ENCODE results near the gene KLHL12.

The KLHL12 gene

DNA sequence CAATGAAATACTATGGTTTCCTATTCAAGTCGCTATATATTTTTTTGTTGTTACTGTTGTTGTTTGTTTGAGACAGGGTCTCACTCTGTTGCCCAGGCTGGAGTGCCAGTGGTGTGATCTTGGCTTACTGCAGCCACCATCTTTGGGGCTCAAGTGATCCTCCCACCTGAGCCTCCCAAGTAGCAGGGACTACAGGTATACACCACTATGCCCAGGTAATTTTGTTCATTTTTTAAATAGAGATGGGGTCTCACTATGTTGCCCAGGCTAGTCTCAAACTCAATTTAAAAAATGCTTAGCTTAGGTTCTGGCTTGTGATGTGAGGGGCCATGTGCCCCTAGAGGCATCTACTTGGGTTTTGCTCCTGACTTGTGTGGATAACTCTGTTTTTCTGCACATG, 47.9 kb downstream of the KLHL12 start:
- no peak for DNase-seq

DNA sequence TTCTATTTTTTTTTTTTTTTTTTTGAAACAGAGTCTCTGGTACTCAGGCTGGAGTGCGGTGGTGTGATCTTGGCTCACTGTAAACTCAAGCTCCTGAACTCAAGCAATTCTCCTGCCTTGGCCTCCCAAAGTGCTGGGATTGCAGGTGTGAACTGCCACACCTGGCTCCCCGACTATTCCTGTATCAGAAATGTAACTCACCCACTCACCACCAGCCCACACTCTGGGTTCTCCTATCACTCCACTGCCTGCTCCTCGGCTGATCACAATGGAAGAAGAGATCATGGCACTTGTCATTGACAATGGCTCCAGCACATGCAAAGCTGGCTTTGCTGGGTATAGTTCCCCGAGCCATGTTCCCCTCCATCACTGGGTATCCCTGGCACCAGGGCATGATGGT, 54.0 kb downstream of the KLHL12 start:
- no peak for DNase-seq

GRCh38 chr1:202871367-202871766, 55.7 kb downstream of the KLHL12 start:
- DNase-seq = no peak

DNA sequence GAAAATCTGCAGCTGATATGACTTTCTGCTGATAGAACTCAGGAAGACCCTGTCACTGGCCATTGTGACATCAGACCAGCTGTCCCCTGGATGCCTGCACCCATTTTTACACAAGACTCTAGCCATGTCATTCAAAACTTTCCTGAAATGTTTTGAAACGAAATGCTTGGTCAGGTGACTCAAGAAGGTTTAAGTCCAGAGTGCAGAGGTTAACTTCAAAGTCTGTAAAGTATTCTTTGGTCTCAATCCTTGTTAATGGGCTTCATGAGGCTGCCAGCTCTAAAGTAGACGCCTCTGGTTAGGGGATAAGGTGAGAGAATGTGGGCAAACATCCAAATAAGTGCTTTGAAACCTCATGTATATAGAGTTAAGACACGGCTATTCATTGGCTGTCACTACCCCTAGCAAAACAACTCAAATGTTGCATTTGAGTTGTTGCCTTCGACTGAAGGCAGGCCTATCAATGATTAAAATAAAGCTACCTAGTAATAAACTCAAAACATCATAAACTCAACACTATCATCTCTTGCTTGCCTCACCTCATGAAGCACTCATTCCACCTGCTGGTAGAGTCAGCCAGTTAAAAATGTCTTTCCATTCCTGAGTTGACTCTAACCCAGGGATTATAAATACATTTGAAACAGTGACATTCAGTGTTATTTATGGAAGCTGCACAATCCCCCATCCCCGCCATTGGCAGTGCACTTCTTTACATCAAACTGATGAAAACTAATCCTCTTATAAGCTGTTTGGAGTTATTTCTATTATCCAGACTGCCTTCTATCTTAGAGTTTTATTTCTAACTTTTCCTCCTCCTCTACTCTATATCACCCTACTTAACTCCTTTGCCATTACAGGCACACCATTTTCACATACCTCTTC, 64.1 kb downstream of the KLHL12 start:
- DNase-seq = no peak

- no peak for DNase-seq
Measured at GRCh38 chr1:202861420-202862132, 65.5 kb downstream of the KLHL12 start.

- no peak for DNase-seq
Measured at GRCh38 chr1:202860744-202861419, 66.2 kb downstream of the KLHL12 start.

DNA sequence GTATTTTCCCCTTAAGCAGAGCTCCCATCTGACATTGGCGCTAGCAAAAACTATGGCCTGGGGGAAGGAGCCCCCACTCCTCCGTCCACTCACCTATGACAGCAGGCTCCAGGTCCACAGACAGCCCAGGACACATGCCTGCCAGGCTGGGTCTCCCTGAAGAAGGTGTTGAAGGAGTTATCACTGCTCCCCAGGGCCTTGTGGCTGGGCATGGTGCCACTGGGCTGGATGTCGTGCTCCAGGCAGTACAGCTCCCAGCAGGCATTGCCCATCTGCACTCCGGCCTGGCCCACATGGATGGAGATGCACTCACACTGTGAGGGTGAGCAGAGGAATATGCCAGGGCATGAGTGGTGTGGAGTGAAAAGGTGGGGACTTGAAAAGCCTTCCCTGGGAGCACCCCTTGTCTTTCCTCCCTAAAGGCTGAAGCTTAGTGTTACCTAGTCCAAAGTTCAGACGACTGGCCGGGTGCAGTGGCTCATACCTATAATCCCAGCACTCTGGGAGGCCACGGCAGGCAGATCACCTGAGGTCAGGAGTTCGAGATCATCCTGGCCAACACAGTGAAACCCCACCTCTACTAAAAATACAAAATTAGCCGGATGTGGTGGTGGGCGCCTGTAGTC, 68.1 kb downstream of the KLHL12 start:
- no peak for DNase-seq

DNA sequence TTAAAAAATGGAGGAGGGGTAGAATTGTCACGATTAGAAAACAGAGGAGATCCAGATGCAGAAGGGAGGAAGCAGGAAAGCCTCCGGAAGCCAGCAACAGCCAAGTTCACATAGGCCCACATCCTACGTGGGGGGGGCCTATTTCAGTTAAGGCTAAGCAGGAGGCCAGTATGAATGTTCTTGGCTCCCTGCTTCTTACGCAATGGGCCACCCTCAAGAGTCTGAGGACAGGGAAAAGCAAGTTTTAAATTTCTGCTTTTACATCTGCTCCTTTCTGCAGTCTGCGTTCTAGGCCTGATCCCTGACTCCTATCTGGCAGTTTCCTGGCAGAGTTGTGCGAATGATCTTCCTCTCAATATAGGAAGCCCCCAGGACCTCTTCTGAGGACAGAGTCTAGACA, 68.7 kb downstream of the KLHL12 start:
- peak; percentile 88 to 91 for DNase-seq

GRCh38 chr1:202857136-202857610, 69.9 kb downstream of the KLHL12 start:
- DNase-seq = no peak

DNA sequence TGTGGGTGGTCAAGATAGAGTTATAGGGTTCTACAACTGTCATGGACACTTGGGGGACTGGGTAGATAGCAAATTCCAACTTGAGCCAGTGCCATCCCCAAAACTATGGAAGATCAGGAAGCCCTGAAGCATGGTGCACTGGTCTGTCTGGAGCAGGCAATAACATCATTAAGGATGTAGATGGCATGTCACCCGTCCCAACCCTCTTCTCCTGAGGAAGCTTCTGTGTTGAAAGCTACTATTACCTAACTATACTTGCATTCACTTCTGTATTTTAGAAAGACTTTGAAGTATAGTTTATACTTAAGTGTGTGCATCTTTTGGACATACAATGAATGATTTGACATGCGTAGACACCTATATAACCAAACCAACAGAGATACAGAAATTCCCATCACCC, 71.0 kb downstream of the KLHL12 start:
- peak; percentile 85 for DNase-seq

GRCh38 chr1:202854787-202855186, 72.2 kb downstream of the KLHL12 start:
- DNase-seq = no peak

GRCh38 chr1:202852163-202852904, 74.7 kb downstream of the KLHL12 start:
- peak; percentile 64 to 65 for DNase-seq

DNA sequence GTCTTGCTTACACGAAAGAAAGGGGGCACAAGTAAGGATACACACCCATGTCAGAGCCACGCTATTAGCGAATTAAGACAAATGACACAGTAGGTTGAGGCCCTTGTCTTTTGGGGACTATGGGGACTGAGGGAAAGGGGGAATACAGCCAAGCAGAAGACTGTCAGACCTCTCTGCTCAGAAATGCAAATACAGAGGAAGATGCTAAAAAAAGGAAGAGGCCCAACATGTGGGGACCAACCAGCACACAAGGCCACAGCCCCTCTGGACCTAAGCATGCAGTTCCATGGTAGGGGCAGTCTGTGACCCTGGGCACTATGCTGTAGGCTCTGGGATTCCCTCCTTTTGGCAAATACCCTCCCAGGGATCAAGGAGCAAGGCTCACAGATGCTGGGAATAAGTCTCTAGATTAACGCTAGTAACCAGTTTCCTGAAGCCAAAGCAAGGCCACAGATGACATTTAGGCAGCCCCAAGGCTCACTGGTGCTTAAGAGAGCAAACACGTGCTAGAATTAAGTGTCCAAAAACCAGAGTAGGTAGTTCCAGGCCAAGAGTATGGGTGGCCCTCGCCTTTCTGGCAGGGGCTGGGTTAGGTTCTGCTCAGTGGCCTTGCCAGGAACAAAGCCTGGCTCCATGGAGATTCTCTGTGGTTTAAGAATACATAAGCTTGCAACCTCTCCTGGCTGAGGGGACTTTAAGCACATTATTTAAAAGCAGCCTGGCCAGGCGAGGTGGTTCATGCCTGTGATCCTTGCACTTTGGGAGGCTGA, 76.3 kb downstream of the KLHL12 start:
- no peak for DNase-seq

GRCh38 chr1:202848191-202848542, 78.9 kb downstream of the KLHL12 start:
- no peak for DNase-seq

DNA sequence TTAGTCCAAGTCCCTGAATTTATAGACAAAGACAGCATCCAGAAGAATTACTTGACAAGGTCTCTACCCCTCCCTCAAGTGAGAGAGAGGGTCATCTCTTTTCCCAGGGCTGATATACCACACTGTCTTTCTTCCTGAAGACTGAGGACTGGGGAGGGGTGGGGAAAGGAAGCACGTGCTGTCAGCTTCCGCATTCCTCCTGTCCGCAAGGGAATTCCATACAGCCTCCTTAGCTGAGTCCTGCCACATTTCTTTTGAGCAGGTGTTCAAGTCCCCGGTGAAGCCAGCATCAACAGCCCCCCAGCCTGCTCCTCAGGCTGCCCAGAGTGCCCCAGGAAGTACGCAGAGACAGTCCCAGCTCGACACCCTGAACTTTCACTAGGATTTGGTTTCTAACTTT, 82.1 kb downstream of the KLHL12 start:
- no peak for DNase-seq

- no peak for DNase-seq
Measured at GRCh38 chr1:202844259-202844658, 82.8 kb downstream of the KLHL12 start.

DNA sequence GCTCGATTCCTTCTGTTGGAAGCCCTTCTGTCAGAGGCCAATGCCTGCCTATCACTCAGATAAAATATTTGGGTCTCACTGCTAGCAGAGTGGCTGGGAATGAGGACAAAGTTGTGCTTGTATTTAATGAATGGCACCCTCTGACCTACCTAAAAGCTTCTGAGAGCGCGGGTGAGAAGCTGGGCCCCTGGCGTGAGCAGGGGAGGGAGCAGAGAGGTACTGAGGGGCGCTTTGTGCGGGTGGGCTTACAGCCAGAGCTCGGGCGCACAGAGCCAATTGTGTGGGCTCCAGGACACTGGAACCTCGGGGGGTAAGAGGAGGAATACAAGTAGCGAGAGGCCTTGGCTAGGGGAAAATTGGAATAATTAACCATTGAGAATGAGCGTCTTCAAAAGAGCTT, 84.0 kb downstream of the KLHL12 start:
- no peak for DNase-seq

All from AML-193 (cell line).